HG02852 (cell line): Measurements from ENCODE around the gene KDM3B.
"Not testable (repeated sequence)": the region's sequence is repeated elsewhere in the genome, so short reads cannot be mapped to it uniquely, and the experiment has no call there.

Source experiments
- ATAC-seq: cut with Tn5 transposase; IDR thresholded peaks from one replicate; pipeline ENCODE4 v1.9.1; 2021; ENCODE audit warnings: mild to moderate bottlenecking, moderate library complexity; ENCODE audit not compliant: unreplicated experiment

Gene KDM3B

DNA sequence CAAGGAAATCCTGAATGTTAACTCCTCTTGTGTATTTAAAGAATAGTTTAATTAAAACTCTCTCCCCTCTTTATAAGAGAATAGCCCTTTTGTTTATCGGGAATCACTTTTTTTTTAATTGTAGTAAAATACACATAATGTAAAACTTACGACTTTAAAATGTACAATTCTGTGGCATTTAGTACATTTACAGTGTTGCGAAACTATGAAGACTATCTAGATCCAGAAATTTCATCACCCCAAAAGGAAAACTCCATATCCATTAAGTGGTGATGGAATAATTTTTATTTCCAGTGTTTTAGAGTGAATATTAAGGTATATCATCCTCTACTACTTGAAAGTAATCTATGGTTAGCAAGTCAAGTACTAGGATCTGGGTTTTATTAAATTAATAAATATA lies 36.8 kb downstream of the KDM3B start:
- ATAC-seq, result no peak

DNA sequence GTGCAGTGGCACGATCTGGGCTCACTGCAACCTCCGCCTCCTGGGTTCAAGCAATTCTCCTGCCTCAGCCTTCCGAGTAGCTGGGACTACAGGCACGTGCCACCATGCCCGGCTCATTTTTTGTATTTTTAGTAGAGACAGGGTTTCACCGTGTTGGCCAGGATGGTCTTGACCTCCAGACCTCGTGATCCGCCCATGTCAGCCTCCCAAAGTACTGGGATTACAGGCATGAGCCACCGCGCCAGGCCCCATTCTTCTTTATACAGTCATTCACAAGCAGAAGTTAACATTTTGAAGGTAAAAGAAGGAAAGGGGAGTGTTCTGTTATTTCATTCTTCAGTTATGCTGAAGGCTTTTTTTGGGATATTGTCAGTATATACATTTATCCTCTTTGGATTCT lies 37.4 kb downstream of the KDM3B start:
- not testable (repeated sequence) for ATAC-seq

GRCh38 chr5:138391859-138392386 lies 39.4 kb downstream of the KDM3B start:
- no peak for ATAC-seq

GRCh38 chr5:138402640-138403039 lies 50.2 kb downstream of the KDM3B start:
- ATAC-seq, result no peak

- peak; percentile 97 for ATAC-seq
Measured at GRCh38 chr5:138408023-138408422, 55.5 kb downstream of the KDM3B start.

GRCh38 chr5:138410996-138411640 lies 58.6 kb downstream of the KDM3B start:
- not testable (repeated sequence) for ATAC-seq

DNA sequence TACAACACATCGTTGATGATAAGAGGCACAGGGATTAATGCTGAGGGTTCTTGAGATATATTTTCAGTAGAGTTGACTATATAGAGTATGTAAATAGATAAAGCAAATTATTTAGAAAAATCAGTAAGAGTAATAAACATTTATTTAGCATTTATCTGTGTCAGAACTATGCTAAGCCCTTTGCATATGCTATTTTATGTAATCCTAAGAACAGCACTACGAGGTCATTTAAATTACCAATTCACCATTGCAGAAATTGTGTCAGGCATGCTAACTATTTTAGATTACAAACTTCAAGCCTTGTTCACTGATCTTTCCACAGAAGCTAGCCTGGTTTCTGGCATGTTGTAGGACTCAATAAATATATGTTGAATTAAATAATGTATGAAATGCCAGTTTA lies 66.0 kb downstream of the KDM3B start:
- ATAC-seq, result no peak

GRCh38 chr5:138425079-138425478 lies 72.6 kb downstream of the KDM3B start:
- ATAC-seq, result no peak

- no peak for ATAC-seq
Measured at GRCh38 chr5:138435943-138436342, 83.5 kb downstream of the KDM3B start.

GRCh38 chr5:138438003-138438723 lies 85.7 kb downstream of the KDM3B start:
- ATAC-seq, result no peak

DNA sequence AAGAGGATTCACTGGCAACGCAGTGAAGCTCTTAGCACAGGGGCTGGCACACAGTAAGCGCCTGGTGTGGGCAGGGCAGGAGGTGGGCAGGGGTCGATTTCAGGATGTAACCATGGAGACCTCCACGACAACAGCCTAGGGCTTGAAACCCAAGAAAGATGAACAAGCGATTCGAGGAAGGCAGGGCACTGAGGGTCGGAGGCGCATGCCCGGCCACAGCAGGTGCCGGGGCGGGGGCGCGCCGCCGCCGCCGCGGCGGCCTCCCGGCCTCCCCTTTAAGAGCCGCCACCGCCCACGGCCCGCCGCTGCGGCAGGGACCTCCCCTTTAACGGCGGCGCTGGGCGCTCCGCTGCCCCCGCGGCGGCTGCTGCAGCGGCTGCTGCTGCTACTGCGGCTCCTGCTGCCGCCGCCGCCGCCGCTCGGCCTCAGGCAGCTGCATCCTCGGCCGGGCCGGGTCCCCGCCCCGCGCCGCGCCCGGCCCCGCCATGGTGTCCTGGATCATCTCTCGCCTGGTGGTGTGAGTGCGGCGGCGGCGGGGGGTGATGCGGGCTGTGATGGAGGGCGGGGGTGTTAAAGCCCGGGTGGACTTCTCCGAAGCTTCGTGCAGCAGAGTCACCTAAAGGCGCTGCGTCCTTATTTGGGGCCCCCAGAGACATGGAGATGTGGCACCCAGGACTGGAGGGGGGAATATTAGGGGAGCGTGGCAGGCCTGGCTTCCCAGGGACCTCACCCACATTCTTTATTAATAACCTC lies 86.4 kb downstream of the KDM3B start, which contains the start of gene REEP2:
Gene REEP2, plus strand, starts transcription at position 334 of the 753 bp plus-strand sequence. Its CDS starts 152 bp downstream, at position 486.
- peak; percentile 71 for ATAC-seq

DNA sequence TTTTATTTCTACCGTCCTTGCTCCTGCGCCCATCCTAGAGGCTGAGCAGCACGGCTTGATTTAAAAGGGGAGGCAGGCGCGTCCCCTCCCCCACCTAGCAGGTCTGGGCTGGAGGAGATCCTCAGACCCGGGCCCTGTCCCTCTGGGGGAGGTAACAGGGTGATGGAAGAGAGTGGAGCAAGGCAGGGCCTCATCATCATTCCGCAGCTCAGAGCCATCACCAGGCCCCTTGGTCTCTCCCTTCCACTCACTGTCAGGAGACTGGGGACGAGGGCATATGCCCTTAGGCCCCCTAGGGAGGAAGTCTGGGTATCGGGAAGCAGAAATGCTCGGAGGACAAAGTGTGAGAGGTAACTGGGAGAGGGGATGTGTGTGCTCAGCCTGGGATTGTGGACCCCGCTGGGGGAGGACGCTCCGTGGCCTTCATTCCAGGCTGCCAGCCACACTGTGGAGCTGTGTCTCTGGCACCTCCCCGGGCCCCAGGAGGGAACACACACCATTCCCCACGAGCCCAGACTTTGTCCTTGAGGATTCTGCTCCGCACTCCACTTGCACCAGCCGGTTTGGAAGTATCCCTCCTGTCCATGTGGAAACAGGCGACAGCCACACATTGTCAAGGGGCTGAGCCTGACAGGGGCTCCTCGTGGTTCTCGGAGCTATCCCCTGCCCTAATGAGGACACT lies 87.1 kb downstream of the KDM3B start:
- peak; percentile 7 for ATAC-seq

GRCh38 chr5:138440159-138441073 lies 87.9 kb downstream of the KDM3B start:
- ATAC-seq, result no peak

- no peak for ATAC-seq
Measured at GRCh38 chr5:138441221-138441620, 88.7 kb downstream of the KDM3B start.

DNA sequence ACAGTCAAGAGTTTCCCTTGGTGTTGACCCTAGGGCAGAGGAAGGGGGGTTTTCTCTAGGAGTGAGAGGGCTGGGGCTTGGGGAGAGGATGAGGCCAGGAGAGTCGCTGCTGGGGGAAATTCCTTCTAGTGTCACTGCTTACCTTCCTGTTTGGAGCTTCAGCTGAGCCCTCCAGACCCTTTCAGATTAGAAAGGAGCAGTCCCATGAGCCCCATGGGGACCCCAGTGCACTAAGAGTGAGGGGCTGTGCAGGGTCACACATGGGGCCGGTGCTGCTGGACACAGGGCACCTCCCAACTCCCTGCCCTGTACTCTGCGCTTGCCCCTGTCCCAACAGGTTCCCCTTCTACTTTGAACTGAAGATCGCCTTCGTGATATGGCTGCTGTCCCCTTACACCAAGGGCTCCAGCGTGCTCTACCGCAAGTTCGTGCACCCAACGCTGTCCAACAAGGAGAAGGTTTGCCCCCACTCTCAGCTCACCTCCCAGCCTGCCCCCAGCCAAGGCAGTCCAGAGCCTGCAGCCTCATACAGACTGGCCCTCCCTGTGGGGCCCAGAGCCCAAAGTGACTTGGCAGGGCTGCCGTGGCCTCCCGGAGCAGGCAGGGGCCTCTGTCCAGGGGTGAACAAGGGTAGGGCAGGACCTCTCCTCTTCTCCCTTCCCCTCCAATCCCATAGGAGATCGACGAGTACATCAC lies 91.7 kb downstream of the KDM3B start:
- ATAC-seq, result no peak

GRCh38 chr5:138444774-138445546 lies 92.5 kb downstream of the KDM3B start:
- ATAC-seq, result no peak

GRCh38 chr5:138445547-138446271 lies 93.2 kb downstream of the KDM3B start:
- ATAC-seq, result no peak

GRCh38 chr5:138448070-138448469 lies 95.6 kb downstream of the KDM3B start:
- no peak for ATAC-seq
